A204.1 (cell line): ENCODE results near the gene ADGRA1.
"Not testable (repeated sequence)": the region's sequence is repeated elsewhere in the genome, so short reads cannot be mapped to it uniquely, and the experiment has no call there.

Source experiments
- FAIRE-seq: peaks from 2 replicates; lab custom pipeline; 2012; peaks lifted over from hg19 to GRCh38; lab: Jason Lieb, UNC

Gene ADGRA1, protein sequence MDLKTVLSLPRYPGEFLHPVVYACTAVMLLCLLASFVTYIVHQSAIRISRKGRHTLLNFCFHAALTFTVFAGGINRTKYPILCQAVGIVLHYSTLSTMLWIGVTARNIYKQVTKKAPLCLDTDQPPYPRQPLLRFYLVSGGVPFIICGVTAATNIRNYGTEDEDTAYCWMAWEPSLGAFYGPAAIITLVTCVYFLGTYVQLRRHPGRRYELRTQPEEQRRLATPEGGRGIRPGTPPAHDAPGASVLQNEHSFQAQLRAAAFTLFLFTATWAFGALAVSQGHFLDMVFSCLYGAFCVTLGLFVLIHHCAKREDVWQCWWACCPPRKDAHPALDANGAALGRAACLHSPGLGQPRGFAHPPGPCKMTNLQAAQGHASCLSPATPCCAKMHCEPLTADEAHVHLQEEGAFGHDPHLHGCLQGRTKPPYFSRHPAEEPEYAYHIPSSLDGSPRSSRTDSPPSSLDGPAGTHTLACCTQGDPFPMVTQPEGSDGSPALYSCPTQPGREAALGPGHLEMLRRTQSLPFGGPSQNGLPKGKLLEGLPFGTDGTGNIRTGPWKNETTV

DNA sequence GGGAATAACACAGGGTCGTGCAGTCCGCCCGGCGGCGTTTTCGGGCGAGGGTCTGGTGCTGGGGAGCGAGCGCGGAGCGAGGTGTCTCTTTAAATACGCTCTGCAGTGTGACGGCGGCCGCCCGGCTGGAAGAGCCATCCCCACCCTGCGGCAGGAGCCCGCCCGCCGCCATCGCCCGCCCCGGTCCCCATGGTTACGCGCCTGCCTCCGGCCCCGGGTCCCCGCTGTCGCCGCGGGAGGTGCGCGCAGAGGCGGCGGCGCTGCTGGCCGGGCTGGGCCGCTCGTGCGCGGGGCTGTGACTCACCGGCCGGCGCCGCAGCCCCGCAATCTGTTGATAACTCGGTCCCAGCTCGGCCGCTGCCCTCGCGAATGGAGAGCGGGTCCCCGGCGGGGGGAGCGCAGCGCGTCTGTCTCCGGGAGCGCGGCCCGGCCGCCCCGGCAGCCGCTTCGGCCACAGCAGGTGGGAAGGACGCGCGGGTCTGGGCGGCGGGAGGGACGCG is at the start of gene ADGRA1:
TSS of gene ADGRA1 (plus strand) at position 246 of the 500 bp plus-strand sequence. CDS start 986 bp downstream, outside the sequence.
- no peak for FAIRE-seq

DNA sequence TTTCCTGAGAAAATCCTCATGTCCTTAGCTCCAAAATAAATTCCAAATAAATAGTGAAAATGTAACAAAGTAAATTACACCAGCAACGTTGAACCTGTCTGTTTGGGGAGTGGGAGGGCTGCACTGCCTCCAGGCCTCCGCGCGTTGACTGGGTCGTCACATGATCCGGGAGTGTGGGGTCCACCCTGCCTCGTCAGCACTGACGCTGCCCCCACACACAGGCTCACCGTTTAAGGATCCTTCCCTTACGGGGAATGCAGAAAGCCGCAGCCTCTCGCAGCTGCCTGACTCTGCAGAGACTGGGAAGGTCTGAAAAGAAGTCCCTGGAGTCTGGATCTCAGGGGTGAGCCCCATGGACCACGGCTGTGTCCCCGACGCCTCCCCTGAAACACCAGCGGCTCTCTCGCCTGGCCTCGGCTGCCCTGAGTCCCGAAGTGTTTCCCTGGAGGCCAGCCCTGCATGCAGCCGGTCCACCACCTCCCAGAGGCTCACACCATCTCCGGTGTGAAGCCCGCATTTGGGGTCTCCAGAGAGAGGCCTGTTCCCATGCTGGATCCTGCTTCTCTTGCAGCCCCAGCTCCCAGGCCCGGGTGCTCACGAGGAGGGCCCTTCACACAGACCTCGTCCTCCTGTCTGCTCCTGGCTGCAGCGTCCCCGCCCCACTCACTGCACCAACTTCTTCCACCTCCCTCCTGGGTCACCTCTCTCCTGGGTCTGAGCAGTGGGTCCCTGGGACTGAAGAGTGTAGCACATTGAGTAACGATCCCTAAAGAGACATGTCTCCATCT is 49.5 kb upstream of the ADGRA1 start:
- FAIRE-seq: no peak

DNA sequence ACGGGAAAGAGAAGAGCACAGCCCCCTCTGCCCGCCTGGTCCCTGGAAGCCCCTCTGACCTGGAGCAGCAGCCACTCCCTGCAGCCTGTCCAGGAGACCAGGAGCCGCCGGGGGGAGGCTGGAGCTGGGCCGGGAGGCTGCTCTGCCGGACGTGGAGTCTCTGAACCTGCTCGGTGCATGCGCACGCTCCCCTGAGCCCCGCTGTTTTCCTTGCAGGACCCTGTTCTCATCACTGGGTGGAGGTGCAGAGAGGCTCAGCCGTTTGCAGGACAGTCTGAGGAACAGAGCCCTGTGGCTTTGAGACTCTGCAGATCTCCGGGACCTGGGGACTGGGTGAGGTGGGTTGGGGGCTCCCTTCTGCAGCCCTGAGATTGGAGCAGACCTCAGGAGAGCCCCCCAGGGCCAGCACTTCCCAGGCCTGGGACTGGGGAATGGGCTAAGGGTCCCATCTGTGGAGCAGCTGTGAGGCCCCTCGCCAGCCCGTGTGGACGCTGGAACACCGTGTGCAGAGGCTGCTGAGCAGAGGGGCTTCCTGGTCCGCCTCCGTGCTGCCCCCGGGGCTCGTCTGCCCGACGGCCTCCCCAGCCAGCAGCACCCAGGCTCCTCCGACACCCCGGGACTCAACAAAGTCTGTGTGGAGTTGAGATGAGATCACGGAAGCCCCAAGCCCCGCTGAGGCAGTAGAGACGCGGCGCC is 48.5 kb upstream of the ADGRA1 start:
- FAIRE-seq: no peak

DNA sequence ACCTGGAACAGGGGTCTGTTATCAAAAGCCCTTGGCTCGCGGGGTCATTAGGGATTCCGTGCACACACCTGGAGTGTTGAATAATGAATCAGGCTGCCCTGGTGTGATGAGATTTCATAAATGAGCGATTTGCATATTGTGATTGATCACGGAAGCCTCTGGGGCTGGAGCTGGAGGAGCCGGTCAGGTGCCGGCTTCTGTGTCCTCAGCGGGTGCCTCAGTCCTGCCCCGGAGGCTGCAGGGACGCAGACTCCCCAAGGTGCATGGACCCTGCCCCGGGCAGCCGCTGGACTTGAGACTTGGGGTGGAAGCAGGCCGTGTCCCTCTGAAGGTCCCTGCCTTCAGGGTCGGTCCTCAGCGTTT is 47.9 kb upstream of the ADGRA1 start:
- FAIRE-seq: no peak

DNA sequence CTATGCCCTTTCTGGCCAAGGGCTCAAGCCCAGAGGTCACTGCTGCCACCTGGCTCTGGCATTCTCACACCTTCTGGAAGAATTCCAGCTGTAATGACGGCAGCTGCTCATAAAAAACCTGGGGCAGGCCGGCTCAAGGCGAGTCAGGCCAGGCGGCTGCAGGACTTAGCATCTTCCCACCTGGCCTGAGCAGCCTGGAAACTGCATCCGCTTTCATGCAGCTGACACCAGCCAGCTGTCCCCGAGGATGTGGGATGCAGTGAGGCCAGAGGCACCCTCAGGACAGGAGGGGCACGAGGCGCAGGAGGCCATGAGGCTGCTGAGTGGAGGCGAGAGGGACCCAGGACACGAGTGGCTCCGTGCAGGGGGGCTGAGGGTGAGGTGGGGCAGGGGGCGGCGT is 47.5 kb upstream of the ADGRA1 start:
- no peak for FAIRE-seq

DNA sequence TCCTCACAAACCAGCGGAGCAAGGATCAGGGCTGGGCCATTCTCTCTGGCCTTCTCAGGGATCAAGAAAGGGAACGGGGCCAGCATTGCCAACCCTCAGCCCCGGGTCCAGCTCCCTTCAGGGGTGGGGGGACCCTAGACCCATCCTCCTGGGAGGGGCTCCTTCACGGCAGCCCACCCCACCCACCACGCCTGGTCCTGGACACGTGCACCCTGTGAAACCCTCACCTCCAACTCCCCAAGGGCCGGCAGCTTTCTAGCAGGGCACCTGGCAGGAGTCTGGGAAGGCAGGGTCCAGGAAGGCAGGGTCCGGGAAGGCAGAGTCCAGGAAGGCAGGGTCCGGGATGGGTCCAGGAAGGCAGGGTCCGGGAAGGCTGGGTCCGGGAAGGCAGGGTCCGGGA is 46.6 kb upstream of the ADGRA1 start:
- FAIRE-seq: no peak

DNA sequence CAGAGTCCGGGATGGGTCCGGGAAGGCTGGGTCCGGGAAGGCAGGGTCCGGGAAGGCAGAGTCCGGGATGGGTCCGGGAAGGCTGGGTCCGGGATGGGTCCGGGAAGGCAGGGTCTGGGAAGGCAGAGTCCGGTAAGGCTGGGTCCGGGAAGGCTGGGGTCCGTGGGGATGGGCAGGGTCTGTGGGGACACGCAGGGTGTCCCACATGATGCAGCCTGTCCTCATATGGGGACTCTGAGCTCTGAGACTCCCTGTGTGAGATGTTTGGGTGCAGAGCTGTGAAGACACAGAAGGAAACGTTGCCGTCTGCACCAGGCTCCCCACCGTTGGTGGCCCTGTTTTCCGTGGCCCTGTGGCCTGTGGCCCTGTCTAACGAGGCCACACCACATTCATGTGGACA is 45.7 kb upstream of the ADGRA1 start:
- FAIRE-seq: no peak

DNA sequence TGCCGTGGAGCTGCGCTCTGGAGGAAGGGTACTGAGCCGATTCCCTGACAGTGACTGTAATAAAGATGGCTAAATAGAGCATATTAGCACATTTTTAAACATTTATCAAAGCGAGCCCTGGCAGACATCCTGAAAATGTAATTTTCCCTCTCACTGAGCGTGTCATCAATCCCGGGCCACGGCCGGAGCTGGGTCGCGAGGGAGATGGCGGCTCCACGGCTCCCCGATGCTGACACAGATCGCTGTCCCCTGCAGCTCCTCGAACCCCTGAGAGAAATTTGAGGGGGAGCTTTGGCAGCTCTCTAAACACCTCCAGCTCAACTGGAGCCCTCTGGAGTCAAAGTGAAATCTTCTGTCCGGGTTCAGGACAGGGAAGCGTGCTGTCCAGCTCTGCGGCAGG is 44.9 kb upstream of the ADGRA1 start:
- FAIRE-seq: no peak

DNA sequence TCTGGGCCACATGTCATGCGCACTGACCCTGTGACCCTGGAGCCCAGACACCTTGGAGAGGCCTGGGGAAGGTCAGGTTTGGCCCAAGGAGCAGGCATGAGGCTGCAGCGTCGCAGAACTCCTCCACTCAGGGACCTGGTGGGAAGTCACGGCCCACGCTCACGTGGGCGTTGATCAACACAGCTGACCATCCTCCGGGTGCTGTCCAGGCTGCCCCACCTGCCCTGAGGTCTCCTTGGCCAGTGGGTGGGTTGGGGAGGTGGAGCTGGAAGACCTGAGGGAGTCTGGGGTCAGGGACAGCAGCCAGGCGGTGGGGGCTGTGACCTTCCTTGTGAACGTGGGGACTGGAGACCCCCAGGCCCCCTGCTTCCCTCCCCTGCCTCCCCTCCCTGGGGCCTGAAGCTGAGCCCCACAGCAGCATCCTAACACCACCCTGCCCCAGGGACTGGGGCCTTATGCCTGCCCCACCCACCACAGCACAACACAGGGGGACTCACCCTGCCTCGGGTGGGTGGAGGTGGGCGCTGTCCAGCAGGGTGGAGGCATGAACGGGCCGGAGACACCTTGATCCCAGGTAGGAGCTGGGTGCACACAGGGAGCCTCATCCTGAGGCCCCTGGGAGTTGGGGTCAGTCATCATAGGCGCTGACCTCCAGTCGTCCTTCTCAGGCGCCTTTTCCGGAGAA is 44.0 kb upstream of the ADGRA1 start:
- no peak for FAIRE-seq

DNA sequence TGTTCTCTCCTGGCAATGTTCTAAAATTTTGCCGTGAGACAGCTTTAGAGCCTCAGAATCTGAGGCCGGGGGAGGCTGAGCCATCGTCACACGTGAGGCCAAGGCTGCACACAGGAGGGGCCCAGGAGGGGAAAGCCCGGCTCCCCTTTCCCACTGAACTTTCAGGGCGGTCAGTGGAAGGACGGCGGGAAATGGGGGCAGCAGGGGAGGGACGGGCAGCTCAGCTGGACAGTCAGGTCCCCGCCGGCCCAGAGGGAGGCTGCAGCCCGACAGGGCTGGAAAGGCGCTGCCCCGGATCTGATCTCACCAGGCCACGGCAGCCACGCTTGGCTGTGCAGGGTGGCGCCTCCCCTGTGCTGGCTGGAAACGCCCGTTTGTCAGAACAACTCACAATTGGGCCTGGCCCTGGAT is 43.3 kb upstream of the ADGRA1 start:
- FAIRE-seq: no peak

DNA sequence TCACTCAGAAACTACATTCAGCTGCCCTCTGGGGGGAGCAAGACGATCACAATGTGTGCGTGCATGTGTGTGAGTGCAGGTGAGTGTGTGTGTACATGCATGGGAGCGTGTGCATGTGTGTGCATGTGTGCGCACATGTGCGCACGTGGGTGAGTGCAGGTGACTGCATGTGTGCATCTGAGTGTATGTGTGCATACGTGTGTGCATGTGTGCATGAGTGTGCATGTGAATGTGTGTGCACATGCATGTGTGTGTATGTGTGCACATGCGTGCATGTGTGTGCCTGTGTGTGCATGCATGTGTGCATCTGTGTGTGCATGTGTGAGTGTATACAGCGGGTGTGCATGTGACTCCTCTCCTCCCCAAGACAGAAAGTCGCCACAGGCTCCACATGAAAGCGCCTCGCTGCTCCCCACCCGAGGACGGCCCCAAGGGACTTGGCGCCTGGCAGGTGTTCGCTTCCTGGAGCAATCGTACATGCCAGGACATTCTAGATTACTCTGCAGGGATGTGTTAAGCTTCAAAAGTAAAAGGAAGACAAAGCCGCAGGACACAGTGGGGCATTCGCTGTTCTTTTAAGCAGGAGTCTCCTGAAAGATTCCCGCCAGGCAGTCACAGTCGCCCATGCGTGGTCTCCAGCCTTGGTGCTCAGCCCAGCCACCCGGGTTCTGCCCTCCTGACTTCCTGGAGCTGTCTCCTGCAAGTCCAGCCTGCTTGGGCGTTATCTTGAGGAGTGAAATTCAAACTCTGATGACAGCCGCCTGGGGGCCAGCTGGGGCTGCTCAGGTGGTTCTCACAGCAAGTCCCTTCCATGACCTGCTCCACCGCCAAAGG is 42.0 kb upstream of the ADGRA1 start:
- FAIRE-seq: no peak

DNA sequence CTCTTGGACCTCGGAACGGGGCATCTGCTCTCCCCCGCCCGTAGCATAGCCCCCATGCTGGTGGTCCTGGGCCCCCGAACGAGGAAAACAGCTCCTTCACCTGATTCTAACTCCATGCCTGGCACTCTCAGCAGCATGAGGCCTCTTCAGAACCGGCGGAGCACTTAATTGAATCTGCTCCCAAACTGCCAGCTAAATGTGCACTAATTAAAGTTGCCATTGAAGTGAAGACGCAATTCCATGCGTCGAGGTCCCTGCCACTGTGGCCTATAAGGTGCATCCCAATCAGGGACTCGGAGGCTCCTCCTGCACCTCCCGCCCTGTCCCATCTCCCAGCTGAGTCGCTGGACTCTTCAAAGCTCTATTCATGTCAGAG is 41.3 kb upstream of the ADGRA1 start:
- FAIRE-seq: no peak

DNA sequence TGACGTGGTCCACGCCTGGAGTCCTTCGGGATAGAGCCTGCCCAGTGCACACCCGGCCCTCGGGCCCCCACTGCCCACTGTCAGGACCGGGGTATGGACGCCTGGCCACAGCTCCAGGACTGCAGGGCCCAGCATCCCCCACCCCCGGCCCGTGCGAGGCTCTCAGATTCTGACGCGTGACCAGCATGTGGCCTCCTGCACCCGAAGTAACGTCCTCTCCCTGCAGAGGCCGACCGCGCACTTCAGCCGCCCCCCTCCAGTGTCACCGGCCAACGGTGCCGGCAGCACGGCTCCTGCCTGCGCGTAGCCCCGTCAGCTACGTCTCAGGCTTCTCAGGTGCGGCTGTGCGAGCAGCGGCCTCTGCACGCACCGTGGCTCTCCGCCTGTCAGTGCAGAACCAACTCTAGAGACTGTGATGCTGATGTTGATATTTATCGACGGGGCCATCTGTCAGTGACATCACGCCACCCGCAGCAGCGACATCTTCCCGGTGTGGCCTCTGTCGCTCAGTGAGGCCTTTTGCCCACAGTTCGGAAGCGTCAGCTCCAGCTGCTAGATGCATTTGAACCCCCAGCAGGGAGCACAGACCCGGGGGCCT is 40.1 kb upstream of the ADGRA1 start:
- FAIRE-seq: no peak

DNA sequence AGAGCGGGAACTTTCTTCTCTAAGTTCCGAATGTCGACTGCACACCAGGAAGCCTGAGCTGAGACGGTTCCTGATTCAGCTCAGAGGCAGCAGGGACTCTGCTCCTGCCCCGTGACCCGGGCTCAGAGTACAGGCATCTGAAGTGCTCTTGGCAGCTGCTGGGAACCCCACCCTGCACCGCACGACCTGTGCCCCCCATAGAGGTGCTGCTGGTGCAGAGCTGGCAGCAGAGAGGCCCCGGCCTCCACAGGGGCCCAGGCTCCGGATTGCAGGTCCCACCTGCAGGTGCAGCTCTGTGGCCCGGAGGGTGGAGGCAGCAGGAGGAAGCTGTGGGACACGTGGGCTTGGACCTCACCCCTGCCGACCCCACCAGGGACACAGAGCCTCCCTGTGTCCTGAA is 39.5 kb upstream of the ADGRA1 start:
- FAIRE-seq: no peak

DNA sequence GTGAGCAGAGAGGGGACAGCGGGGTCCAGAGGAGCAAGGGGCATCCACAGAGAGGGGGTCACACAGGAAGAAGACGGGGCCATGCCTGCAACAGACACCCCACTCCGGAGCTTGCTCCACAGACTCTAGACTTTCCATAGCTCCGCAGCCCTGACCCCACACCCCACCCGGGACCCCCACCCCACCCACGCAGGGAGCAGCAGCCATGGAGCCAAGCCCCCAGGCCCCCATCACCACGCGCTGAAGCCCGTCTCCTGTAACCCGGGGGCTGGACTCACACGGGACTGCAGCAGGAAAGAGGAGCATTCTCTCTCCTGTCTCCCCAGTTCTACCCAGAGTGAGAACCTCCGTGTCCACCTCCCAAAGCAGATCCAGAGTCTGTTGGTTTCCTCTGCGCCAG is 38.8 kb upstream of the ADGRA1 start:
- no peak for FAIRE-seq

DNA sequence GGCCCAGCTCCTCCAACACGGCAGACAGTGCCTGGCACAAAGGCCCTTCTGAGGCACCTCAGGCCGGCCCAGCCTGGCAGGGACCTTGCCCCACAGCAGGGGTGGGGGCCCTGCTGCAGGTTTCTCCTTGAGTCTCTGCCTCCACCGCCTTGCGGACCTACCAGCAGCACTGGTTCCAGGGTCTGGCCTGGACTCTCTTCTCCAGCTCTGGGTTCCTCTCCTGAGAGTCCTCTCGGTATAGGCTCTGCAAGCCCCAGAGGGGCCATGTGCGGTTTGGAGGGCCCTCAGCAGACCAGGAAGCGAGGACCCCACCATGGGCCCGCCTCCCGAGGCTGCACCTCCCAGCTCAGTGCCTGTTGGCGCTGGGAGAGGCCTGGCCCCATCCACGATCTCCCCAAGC is 38.1 kb upstream of the ADGRA1 start:
- no peak for FAIRE-seq

DNA sequence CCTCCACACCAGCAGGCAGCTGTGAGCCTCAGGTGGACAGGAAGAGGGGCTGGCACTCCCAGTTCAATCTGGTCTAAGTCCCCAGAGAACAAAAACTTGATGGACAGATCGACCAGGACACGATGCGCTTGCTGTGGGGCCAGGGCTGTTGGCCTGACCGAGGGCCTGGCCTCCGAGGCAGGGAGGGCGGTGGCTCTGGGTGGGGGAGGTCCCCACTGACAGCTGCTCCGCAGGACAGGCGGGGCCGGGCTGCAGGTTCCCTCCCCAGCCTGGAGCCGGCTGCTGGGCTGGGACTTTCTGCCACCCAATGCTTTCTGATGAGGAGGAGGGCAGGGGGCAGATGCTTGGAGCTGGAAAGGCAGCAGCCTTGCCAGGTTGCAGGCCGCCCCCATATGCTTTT is 37.4 kb upstream of the ADGRA1 start:
- no peak for FAIRE-seq

DNA sequence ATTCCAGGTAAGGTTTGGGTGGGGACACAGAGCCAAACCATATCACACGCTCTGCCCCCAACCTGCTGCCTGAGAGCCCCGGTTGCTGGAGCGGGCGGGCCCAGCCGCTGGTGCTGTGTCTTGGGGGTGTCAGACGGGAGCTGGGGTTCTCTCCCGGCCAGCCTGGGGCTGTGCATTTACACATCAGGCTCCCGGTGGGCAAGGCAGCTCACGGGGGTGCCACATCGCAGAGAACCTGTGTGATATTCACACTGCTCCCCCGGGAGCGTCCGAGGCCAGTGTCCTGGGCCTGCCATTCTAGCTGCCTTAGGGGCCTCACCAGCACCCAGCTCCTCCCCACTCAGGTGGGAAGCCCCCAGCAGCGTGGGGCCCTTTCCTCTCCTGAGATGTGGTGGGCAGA is 35.6 kb upstream of the ADGRA1 start:
- no peak for FAIRE-seq

DNA sequence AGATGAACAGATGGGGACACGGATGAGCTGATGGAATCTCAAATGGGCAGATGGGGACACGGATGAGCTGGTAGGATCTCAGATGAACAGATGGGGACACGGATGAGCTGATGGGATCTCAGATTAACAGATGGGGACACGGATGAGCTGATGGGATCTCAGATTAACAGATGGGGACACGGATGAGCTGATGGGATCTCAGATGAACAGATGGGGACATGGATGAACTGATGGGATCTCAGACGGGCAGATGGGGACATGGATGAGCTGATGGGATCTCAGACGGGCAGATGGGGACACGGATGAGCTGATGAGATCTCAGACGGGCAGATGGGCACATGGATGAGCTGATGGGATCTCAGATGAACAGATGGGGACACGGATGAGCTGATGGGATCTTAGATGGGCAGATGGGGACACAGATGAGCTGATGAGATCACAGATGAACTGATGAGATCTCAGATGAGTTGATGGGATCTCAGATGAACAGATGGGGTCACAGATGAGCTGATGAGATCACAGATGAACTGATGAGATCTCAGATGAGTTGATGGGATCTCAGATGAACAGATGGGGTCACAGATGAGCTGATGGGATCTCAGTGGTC is 34.1 kb upstream of the ADGRA1 start:
- FAIRE-seq: not testable (repeated sequence)

DNA sequence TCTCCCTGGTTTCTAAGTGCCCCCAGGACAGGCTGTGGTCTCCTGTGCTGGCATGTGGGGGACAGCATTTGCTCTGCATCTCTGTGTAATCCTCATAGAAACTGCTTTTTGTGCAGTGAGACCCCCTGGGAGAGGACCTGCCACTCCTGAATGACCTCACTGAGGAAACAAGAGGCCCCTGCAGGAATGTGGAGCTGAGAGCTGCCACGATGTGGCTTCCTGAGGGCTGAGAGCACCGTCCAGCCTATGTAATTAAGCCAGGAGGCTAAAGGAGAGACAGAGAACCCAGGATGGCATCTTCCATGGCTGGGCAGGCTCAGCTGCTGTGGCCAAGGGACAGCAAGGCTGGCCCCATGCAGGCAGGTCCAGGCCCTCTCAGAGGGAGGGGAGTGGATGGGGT is 32.3 kb upstream of the ADGRA1 start:
- no peak for FAIRE-seq
